Measurements from ENCODE around the gene GRID1. TPM values are rescaled to one million over a fixed set of nuclear protein-coding genes. Genes with fewer than 3 reads are reported as not detected.

GRID1 gene
- total RNA-seq, 1 donor from 2014 or later = 2.7 TPM

DNA sequence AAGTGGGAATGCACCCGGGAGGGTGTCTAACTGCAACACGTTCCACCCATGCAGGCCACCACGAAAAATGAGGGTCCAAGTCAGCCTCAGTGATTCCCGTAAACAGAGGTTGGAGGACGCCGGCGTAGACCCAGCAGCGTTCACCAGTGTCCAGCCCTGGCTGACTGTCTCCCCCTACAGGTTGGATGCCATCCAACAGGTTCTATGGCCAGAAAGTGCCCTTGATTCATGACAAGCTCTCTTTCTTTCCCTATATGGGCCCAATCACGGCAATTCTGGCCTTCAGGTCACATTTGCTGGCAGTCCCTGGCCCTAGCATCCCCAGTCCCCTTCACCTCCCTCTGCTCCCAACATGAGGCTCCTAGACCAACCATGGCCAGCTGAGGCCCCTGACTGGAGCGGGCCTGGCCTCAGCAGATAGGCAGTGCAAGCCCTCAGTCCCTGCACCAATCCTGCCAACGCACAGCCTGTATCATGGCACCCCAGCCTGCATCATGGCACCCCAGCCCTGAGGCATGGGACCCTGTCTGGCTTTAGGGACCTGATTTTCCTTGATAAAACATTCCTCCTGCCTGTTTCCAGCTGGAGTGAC is 227.4 kb downstream of the GRID1 start:
- no peak for DNase-seq (ENCODE audit: low spot score)

DNA sequence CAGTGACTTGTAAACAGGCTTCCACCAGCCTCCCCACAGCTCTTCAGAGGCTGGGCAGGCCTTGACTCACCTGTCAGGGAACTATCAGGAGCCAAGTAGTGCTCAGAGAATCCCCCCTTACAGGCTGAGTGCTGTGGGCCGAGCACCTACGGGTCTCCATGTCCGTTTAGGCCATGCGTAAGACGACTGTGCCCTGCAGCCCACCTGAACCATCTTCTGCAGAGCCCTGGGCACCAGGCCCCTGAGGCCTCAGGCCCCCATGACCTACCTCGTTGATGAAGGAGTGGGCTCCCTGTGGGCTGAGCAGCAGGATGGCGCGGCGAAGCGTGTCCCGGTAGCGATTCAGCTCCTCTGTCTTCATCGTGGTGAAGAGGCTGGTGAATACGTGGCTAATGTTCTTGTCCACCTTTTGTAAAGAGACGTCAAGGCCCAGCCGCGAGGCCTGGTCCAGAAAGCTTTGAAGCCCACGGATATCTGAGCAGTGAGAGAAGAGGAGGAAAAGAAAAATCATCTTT is 228.0 kb downstream of the GRID1 start:
- DNase-seq (ENCODE audit: low spot score) = no peak

DNA sequence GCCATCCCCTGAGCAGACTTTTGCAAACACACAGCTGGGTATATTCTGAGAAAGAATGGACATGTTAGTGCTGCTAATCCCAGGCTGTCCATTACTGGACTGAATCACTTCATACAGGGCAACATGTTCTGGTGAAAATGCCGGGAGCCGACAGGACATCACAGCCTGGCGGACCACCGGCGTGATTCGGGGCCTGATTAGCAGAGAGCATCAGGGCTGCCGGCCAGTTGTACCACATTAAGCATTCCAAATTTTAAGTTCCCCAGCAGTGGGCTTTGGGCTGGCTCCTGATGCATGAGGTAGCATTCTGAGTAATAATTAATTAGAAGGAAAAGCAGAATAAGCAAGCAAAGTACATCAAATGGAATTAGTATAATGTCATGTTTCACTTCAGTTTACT is 229.0 kb downstream of the GRID1 start:
- no peak for DNase-seq (ENCODE audit: low spot score)

DNA sequence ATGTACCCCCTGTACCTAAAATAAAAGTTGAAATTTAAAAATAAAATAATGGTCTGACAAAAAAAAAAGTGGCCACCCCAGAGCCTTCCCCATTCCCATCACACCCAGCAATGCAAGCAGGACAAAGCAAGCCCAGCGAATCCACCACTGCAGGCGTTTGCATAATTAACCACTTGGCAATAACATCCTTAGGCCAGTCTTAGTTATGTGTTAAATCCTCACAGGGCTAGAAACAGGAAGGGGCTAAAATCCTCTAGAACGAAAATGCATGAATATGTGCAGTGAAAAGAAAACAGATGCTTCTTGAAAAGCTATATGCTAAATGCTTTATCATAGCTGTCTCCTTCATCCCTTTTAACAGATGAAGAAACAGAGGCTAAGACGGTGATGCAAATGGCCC is 229.7 kb downstream of the GRID1 start:
- DNase-seq (ENCODE audit: low spot score) = no peak

DNA sequence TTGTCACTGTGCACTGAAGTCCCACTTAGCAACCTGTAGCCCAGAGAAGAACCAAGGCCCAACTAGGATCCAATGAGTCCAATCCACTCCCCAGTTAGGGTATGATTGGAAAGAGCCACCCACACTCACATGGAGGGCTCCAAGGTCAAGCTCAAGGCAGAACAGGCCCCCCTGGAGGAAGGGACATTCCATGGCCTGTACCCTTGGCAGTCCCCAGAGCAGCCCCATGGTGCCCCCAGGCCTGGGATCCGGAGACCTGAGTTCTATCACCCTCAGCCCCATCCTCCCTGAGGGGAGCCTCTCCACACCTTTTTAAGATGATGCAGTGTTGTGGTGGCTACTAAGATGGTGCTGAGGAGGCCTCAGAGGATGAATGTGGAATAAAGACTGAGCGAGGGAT is 231.4 kb downstream of the GRID1 start:
- no peak for DNase-seq (ENCODE audit: low spot score)

DNA sequence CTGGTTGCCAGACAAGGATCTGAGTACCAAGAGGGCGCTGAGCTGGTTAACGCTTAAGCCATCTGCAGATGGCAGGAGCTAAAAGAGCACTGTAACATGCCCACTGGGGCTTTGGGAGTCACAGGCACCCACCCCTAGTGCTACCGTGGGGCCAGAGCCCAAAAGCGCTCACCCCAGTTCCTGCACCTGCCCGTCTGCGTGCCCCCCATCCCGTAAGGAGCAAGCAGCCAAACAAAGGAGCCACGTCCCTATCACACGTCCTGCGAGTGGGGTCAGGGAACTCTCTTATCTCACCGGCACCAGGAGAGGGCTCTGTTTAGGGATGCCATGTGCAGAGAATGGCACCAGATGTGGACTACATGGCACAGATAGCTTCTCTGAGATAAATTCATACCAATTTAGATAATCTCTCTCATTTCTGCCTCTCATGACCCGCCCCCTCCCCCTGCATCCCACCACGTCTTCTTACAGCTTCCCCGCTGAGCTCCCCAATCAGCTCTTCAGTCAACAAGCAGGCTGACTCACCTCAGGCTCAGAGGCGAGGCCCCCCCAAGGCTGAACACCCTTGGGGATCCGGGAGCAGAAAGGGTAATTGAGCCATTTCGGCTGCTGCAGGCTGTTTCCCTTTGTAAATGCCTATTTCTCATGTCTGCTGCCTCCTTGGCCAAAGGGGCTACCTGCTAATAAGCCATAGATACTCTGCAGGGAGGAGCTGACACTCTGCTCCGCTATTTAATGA is 235.7 kb downstream of the GRID1 start:
- no peak for DNase-seq (ENCODE audit: low spot score)

DNA sequence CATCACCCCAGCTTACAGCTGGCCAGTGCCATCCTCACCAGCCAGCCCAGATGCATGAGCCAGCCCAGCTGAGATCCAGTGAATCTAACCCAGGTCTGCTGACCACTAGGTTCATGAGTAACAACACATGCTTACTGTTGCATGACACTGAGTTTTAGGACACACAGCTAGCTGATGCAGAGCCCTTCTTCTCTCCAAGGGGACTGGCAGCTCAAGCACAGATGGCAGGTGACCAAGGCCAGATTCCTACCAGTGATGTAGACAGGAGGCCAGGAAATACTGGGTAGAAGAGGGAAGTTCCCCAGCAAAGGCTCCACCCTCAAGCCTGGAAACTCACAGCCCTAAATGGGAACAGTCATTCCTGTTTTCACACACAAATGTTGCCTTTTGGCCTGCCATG is 236.6 kb downstream of the GRID1 start:
- DNase-seq (ENCODE audit: low spot score) = no peak

DNA sequence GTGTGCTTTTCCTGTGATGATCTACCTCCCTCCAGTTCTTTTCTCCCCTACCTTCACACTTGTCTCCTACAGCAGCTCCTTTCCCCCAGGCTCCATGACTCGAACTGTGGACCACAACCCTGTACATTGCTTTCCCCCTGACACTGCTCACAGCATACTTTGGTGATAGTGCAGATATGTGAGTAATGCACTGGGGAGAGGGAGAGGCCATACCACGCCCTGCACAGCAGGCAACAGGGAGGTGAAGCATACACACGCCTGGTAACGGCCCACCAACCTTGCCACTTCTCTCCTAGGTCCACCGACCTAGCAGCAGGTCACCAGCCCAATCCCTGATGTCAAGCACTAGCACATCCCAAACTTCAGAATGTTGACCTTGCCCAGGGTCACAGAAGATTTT is 238.2 kb downstream of the GRID1 start:
- DNase-seq (ENCODE audit: low spot score) = no peak

DNA sequence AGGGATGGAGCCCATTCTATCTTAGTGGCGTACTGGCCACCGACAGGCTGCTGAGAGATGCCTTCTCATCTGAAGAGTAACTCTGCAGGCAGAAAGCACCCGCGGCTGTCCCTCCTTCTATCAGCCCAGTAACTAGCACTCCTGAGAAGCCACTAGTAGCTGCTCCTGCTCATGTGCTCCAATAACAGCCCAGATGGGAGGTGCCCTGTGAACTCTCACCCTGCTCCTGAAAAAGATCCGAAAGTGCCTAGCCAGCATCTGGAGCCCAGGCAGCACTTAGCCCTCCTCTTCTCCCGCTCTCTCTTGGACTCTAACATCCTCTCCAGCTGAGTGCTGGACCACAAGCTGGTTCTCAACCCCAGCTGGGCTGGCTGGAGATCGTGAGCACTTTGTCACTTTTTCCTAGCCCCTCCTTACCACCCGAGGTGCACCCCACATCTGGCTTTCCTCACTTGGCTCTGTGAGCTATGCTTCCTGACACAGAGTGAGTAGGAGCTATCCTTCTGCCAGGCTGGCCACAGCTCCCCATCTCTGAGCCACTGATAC is 239.2 kb downstream of the GRID1 start:
- DNase-seq (ENCODE audit: low spot score) = no peak

DNA sequence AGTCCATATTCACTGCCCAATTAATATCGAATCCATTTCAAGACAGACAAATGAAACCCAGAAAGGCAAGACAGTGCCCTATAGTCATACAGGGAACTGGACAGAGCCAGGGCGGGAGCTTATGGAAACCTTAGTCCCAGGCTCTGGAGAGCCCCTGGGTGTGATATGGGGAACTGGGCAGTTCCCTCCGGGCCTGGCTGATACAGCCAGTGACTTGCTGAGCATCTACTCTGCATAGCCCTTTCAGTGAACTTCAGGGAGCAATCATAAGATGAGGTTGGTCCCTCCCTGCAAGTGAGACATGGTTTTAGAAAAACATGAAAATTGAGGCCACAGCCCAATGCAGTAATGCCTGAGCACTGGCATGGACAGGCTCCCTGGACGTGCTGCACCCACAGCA is 241.9 kb downstream of the GRID1 start:
- no peak for DNase-seq (ENCODE audit: low spot score)

DNA sequence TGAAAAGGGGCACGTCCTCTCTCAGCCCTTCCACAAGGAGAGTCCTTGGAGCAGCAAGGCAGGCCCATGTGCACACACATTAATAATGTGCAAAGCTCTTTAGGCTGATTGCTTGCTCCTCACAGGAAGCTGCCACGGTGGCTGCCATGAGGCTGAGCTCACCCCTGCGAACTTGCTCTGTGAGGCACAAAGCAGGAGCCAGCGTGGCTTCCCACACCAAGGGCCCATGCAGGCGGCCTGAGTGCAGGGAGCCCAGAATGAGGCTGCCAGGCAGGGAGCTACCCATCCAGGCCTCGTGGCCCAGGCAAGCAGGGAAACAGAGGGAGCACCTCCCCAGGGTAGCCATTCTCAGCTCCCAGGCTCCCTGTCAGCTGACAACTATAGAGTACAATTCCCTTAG is 242.9 kb downstream of the GRID1 start:
- no peak for DNase-seq (ENCODE audit: low spot score)

DNA sequence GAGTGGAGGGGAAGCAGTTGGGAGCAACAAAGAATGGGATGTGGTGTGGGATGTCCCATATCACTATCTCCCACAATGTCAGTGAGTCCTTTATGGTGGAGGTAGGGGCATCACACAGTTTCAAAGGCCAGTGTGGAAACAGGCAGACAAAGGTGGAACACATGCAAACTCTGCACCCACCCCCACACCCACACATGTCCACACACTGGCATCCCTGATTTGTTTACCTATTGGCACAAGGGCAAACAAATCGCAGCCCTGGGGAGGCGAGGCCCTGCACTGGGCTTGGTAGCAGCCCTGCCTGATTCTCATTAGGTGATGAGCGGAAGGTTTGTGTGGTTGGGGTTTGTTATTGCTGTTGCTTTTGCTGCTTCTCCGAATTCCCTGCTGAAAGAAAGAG is 243.3 kb downstream of the GRID1 start:
- no peak for DNase-seq (ENCODE audit: low spot score)

DNA sequence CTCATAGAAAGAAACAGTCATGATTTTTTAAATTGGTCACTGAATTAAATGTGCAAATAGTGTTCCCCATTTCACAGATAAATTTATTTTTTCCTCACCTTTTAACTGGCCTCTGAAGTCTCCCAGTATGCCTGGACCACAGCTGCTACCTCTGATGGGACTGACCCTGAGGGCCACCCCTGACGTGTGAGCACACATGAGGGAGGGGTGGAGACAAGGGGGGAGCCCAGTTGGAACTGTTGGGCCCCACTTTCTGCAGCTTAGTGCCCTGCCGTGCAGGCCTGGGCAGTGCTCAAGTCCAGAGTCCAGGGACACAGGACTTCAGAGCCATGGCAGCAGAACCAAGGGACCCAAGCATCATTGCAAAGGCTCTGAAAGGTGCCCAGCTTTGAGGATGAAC is 243.9 kb downstream of the GRID1 start:
- no peak for DNase-seq (ENCODE audit: low spot score)

DNA sequence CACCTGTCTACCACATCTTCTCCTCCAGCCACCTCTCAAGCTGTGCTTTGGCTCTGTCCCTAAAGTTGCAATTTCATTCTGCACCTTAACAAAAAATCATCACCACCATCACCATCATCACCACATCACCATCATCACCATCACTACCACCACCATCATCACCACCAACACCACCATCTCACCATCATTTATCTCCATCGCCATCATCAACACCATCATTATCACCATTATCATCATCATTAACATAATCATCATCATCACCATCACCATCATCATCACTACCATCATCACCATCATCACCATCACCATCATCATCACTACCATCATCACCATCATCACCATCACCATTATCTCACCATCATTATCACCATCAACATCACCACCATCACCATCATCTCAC is 245.4 kb downstream of the GRID1 start:
- DNase-seq (ENCODE audit: low spot score) = no peak

DNA sequence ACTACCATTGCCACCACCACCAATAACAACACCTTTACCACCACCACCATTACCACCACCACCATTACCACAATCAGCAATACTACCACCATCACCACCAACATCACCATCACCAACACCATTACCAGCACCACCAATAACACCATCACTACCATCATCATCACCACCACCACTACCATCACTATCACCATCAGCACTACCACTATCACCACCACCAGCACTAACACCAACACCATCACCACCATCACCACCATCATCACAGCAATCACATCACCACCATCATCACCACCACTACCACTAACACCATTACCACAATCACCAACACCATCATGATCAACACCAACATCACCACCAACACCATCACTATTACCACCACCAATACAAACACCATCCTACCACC is 249.5 kb downstream of the GRID1 start:
- DNase-seq (ENCODE audit: low spot score) = no peak

DNA sequence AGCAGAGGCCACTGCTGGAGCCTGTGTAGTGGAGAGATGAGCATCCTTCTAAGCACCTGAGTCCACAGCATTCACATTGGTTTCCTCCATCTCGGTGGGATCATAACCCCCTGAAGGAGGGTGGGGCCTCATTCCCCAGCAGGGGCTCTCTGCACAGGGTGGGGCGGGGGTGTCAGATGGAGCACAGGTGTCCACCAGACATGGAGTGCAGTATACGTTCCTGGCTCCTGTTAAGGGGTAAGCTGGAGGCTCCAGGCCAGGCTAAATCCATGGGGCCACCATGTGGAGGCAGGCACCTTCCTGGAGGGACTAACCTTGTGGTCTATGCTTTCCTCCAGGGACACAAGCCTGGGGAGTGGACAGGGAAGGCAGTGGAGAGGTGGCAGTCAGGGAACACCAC is 252.6 kb downstream of the GRID1 start:
- no peak for DNase-seq (ENCODE audit: low spot score)

DNA sequence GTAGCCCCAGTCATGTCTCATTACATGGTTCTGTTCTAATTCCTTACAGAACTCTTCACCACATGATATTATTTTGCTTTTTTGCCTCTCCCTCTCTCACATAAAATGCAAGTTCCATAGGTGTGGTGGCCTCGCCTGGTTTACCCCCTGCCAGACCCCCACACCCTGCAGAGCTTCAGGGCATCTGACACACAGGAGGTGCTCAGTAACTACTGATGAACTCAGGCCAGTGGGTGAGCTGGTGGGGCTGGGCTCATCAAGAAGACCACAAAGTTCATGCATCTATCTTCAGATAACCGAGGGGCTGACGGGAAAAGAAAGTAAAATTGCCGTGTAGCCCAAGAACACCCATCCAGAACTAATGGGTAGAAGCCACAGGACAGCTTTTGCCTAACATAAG is 253.1 kb downstream of the GRID1 start:
- DNase-seq (ENCODE audit: low spot score) = no peak

DNA sequence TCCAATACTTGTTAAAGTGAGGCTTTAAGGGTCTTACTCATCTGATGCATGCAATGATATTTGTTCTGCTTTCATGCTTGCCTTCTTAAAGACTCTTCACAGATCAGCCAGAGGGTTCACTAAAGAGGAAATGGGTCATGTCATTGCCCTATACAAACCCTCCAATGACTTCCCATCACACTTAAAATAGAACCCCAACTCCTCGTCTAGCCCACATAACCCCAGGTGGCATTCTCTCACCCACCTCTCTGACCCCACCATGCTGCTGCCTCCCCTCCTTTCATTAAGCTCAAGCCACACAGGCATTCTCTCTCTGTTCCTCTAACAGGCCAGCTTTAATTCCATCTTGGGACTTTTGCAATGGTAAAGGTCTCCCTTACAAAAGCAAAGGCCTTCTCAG is 253.6 kb downstream of the GRID1 start:
- no peak for DNase-seq (ENCODE audit: low spot score)

DNA sequence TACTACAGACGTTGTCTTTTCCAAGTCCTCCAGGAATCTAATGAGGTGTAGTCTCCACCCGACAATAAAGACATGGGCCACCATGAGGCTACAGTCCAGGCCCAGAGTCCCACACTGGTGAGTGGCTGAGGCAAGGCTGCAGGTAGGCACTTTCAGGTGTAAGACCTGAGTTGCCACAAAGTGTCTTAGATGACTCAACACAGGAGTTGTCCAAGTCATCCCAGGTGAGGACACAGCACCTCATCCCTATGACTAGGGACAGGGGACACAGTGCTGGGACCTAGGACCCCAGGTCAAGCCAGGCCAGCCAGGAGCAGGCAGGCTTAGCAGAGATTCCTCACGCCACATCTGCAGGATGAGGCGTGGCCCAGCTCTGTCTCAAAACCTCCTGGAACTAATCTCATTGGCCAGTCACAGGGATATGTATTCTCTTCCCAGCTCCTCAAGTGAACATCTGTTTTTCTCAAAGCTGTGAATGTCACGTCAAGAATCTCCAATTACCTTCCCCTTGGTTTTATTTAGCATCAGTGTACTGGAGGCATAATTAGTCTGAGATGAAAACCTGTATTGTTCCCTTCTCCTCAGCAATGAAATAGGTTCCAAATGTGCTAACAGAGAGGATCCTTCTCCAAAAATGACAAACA is 254.6 kb downstream of the GRID1 start:
- DNase-seq (ENCODE audit: low spot score) = no peak

DNA sequence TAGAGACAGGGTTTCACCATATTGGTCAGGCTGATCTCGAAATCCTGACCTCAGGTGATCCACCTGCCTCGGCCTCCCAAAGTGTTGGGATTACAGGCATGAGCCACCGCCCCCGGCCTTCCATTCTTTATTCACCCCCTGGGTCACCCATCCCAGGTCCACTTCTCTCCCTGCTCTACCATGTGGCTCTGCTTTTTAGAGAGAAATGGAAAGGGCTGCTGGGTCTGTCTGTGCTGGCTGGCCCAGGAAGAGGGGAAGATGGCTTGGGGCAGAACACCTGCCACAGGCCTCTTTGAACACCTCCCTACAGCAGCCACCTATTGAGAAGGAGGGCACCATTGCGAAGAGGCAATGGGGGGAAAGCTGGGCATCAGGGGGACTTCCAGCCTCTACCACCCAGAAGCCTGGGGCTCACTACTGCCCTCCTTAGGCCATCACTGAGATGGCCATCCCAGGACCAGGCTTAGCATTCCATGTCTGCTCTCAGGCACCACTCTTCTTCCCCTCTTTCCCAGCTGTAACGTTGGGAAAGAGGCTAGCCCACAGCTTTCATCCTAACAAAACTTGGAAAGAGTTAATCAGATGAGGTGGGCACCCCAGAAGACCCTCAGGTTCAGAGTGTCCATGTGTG is 256.3 kb downstream of the GRID1 start:
- DNase-seq (ENCODE audit: low spot score) = no peak

DNA sequence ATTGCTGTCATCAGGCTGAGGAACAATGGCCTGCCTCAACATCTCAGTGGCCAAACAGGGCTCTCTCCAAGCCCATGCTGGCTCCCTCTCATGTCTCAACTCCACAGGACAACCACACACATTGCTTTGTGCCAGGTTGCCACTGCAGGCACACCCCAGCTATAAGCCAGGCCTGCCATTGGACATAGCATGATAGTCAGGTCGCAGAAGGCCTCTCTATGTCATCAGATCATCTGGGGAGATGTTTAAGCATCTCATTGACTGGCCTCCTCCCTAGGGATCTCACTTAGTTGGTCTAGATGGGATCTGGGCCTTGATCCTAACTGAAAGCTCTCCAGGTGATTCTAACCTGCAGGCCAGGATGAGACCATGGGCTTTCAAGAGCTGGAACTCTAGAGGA is 257.2 kb downstream of the GRID1 start:
- no peak for DNase-seq (ENCODE audit: low spot score)

DNA sequence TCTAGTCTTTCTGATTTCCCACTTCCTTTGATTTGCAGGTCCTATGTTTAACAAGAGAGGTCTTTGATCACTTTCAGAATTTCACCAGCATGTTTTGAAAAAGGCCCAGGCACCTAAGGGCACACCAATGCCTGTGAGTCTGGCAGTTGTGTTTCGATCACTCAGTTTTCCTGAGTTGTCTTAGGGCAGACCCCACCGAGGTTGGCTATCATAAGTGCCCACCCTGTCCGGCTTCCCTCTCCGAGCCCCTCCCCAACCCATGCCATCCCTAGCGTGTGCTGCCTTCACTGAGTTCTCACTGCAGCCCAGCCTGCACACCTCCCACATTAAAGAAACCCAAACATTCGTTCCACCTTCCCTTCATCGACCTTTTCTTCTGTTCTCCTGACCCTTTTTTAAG is 257.9 kb downstream of the GRID1 start:
- no peak for DNase-seq (ENCODE audit: low spot score)

Data from ureter (tissue), 1 donor.